ENCODE measurements around the gene EBF4.

DNA sequence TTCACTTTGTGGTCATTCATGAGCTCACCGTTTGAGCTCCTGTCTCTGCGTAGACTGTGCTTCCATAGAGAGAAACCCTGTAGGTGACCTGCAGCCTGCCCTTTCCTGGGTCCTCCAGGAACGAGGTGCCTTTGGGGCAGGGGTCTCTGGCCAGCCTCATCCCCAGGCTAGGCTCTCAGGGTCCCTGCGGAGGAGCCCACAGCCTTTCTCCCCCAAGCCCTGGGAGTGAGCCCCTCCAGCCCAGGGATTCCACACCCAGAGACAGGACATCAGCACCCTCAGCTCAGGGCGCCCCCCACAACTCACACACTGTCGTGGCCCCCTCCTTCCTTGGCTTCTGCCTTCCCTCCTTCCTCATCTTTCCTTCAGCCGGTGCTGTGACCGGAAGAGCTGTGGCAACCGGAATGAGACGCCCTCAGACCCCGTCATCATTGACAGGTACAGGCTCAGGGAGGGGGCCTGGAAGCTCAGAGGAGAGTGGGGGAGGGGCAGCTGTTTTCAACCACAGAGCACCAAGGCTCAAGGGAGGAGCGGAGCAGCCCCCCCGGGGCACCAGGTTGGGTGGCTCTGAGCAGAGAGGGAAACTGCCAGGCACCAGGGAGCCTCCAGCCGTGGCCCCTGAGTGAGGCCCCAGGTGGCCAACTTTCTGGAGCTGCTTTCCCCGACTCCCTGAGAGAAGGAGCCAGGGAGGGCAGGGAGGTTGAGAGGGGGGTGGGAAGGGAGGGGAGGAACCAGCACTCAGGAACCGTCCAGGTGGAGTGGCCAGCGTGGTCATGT, 16.8 kb downstream of the EBF4 start:
- TF ChIP-seq, protein P1, sequence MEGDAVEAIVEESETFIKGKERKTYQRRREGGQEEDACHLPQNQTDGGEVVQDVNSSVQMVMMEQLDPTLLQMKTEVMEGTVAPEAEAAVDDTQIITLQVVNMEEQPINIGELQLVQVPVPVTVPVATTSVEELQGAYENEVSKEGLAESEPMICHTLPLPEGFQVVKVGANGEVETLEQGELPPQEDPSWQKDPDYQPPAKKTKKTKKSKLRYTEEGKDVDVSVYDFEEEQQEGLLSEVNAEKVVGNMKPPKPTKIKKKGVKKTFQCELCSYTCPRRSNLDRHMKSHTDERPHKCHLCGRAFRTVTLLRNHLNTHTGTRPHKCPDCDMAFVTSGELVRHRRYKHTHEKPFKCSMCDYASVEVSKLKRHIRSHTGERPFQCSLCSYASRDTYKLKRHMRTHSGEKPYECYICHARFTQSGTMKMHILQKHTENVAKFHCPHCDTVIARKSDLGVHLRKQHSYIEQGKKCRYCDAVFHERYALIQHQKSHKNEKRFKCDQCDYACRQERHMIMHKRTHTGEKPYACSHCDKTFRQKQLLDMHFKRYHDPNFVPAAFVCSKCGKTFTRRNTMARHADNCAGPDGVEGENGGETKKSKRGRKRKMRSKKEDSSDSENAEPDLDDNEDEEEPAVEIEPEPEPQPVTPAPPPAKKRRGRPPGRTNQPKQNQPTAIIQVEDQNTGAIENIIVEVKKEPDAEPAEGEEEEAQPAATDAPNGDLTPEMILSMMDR (IDR thresholded peaks at IDR 0.05): no peak
- no peak for TF ChIP-seq POLR2A (IDR thresholded peaks at IDR 0.05)

Data from uterus (tissue), 2 donors.